CD4-positive, alpha-beta T cell treated with Interferon alpha-2 for 1 hour (primary cell): ENCODE measurements around the gene TNIP1.
A peak's percentile ranks its signal among the peaks of the same experiment; 100 is the strongest.

ENCODE experiments used
- DNase-seq, 2 donors: peaks; one replicate each; pipeline ENCODE4 v3.0.0-alpha.2; 2020 to 2022

Gene TNIP1

DNA sequence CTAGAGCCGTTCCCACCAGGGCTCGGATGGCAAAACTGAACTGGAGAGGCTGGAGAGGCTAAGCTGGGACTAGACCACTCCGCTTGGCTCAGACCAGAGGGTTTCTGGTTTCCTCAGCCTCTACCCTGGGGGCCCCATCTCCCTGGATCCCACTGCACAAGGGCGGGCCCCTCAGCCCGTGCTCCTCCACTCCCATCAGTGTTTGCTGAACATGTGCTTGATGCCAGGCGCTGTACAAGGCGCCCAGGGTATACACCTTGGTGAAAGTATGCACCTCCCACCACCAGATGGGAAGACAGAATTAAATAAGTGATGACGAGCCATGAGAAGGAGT lies 42.5 kb downstream of the TNIP1 start:
- DNase-seq = no peak

DNA sequence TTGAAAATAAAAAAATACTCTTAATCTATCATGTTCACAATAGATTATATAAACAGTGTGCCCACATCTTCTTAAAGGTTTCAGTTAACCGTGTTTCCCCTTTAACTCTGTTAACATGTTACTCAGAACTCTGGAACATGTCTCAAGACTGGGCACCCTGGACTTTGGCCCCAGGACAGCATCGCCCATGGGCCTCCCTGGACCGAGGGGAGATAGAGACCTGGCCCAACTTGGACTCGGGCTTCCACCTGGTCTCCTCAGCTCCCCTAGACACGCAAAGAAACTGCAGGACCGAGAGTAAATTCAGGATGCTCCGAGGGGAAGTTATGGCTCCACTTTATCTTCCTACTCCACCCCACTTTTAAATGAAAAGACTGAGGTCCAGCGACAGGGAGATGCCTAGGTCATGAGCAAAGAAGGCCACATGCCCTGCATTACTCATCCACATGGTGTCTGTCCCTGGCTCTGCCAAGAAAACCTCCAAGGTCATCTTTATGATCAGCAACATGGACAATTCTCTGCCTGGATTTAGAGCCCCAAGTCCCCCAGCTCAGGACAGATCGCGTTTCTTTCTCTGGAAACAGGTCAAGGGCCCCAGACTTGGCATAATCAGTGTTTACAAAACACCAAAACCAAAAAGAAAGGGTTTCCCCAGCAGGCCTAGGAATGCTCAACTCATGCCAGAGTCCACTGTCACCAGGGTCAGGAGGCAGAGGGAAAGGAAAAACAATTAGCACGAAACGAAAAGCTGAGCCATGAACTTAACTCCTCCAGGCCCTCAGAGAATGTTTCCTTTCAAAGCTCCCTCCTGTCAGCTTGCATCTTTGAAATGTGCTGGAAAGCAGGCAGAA lies 43.0 kb downstream of the TNIP1 start:
- DNase-seq = no peak

DNA sequence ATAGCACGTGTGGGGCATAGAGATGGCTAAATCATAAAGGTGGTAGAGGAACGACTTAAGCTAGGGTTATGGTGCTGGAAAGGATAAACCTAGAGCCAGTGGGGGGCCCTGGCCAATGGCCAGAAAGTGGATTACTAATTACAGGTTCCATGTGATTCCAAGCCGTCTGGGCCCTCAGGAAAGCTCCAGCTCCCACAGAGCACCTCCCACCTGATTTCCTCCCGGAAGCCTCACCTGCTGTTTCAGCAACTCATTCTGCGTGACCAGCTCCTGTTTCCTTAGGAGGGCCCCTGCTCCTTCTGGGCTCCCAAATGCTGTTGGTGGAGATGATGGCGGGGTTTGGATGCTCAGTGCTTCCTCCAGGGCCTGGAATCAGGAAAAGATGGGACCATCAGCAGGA lies 44.3 kb downstream of the TNIP1 start:
- DNase-seq = no peak

DNA sequence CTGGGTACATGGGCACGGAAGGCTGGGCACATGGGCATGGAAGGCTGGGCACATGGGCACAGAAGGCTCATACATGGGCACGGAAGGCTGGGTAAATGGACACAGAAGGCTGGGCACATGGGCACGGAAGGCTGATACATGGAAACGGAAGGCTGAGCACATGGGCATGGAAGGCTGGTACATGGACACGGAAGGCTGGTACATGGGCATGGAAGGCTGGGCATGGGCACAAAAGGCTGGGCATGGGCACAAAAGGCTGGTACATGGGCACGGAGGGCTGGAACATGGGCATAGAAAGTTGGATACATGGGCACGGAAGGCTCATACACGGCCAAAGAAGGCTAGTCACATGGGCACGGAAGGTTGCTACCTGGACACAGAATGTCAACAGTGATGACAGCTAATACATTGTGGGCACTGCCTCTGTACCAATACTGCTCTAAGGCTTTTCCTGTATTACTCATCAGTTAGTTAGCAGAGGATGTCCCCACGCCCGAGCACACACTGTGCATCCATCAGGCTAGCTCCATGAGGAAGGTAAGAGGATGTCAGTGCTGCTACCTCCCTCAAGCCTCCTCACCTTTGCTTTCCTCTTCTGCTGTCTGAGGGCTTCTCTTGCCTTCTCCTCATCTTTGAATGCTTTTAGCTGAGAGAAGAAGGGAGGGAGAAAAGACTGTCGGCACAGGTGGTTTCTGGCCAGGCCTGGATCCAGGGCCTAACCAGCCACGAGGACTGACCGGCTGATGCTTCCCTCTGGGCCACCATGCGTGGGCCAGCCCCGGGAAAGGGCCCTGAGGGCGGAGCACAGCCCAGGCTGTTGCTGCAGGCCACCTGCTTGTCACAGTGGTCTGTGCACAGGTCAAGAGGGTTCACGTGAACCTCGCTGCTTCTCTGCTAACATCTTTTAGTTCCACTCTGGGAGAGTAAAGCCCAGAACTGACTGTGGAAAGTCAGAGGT lies 46.1 kb downstream of the TNIP1 start:
- no peak for DNase-seq

DNA sequence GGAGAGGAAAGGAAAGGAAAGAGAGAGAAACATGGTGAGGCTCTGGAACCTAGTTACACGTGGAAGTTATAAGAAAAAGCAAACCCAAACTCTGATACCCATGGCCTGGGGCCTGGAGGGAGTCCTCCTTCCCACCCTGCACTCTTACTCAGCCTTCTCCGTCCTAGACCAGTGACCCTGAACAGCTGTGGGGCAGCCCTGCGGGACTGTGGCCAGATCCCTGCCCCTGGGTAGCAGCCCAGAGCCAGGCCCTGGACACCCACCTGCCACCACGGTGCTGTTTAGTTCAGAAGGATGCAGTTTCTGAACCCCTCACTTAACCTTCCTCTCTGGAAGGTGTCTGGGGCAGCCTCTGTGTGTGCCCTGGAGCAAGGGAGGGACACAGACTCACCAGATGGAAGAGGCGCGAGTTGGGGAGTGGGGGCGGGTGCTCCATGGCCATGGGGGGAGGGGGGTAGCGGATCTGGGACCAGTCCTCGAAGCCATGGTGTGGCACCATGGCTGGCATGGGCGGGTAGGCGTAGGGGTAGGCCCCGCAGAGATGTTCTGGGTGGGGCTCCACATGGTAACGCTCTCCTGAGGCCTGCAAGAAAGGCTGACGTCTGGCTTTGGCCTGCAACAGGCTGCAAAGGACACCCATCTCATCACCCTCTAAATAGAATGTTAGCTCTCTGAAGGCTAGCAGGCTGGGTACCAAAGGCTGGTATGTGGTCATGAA lies 47.5 kb downstream of the TNIP1 start:
- no peak for DNase-seq

DNA sequence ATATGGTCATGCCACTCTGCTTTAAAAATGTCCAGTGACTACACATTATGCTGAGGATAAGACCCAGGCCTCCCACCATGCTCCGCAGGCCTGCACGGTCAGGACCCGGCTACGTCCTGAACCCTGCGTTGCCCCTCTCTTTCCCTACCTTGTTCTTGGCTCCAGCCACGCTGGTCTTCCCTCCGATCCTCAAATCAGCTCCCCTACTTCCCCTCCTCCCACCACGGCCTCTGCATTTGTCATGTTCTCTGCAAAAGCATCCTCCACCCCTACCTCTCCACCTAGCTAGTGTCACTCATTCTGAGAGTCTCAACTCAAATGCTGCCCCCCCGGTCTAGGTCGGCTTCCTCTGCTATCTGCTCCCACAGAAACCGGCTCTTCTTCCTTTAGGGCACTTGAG lies 49.3 kb downstream of the TNIP1 start:
- no peak for DNase-seq

DNA sequence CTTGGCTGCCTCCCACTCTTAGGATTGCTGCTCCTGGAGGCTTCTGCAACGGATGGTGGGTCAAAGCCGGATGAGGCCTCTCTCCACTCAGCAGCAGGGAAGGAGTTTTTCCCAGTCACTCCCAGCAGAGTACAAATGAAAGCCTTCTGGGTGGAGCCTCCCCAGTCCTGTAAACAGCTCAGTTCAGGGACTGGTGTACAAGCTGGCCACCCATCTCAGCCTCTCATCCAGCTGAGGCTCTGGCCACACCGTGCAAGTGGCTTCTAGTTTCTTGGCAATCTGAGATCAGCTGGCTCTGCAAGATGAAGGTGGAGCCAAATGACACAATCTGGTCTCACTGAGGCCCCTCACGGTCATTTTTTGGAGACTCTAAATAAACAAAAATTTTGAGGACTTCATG lies 50.5 kb downstream of the TNIP1 start:
- no peak for DNase-seq

DNA sequence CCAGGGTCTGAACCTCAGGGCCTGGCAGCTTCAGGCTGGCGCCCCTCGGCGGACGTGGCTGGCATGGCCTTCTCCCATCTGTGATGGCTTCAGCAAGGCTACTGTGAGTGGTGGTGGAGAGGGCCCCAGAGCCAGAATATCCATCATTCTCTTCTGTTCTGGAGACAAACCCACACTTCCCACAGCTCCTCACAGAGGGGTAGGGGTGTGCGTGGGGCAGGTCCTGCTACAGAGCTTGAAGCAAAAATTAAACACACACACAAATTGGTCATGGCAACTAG lies 50.8 kb downstream of the TNIP1 start:
- no peak for DNase-seq

DNA sequence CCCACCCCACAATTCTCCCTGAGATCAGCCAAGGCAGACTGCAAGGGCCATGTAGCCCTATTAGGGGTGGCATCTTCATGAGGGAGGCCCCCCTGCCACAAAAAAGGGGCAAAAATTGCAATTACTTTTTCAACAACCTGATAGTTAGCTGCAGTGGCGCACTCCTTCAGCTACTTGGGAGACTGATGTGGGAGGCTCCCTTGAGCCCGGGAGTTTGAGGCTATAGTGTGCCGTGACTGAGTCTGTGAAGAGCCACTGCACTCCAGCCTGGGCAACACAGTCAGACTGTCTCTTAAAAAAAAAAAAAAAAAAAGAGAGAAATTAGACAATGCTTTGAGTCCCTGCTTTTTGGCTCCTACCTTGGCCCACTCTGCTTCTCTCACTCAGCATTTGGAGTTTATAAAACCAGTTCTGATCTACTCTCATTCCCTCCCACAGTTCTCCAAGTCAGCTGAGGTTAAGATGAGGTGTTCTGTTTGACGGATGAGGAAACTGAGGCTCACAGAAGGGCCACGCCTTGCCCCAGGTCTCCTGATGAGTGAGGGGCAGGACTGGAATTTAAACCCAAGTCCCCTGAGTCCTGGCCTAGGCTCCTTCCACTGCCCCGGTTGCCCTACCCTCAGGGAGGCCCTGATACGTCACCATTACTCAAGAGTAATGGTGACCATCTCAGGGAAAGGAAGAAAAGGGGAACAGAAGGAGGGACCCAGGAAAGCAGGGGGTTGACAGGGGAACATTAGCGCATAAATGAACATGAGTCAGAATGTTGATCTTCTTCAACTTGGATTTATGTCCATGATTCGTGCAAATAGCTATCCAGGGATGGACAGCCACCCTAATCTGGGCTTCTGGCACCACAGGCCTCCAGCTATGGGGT lies 51.4 kb downstream of the TNIP1 start:
- DNase-seq = no peak

DNA sequence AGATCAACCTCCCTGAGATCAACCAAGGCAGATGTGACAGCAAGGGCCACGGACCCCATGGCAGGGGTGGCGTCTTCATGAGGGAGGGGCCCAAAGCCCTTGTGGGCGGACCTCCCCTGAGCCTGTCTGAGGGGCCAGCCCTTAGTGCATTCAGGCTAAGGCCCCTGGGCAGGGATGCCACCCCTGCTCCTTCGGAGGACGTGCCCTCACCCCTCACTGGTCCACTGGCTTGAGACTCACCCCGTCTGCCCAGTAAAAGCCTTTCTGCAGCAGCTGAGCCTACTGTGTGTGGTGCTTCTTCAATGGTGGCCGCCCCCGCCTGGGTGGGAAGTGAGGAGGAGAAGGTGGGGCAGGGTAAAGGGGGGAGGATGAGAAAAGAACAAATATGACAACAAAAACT lies 52.1 kb downstream of the TNIP1 start:
- DNase-seq = no peak

DNA sequence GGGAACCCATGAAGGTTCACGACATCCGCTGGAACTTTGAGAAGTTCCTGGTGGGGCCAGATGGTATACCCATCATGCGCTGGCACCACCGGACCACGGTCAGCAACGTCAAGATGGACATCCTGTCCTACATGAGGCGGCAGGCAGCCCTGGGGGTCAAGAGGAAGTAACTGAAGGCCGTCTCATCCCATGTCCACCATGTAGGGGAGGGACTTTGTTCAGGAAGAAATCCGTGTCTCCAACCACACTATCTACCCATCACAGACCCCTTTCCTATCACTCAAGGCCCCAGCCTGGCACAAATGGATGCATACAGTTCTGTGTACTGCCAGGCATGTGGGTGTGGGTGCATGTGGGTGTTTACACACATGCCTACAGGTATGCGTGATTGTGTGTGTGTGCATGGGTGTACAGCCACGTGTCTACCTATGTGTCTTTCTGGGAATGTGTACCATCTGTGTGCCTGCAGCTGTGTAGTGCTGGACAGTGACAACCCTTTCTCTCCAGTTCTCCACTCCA lies 52.8 kb downstream of the TNIP1 start:
- no peak for DNase-seq

DNA sequence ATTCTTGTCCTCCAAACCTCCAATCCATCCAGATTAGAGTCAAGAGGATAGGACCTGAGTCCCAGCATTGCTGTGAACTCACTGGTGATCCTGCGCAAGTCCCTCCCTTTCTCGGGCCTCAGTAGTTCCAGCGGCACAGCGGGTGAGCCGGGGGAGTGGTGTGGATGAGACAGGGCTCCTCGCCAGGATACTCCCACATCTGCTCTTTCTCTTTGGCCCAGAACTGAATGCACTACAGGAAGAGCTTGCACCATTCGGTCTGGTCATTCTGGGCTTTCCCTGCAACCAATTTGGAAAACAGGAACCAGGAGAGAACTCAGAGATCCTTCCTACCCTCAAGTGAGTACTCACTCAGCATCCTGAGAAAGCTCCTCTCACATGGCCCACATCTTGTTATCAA lies 54.2 kb downstream of the TNIP1 start:
- no peak for DNase-seq

DNA sequence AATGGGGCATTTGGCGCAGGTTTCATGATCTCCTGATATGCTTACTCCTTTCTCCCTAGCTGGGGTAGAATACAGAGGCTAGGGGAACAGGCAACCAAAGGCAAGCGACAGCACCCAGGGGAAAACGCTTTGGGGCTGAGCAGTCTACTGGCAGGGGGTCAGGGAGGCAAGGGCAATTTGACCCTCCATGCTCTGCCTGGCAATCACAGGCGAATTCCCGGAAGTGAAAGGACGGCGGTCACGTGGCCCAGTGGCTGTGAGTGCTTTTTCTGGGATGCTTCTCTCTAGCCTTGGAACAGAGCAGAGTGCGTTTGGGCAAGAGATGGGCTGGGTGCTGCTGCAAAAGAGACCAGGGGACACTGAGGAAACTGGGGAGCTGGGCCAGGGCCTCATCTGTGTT lies 54.7 kb downstream of the TNIP1 start:
- DNase-seq = no peak

DNA sequence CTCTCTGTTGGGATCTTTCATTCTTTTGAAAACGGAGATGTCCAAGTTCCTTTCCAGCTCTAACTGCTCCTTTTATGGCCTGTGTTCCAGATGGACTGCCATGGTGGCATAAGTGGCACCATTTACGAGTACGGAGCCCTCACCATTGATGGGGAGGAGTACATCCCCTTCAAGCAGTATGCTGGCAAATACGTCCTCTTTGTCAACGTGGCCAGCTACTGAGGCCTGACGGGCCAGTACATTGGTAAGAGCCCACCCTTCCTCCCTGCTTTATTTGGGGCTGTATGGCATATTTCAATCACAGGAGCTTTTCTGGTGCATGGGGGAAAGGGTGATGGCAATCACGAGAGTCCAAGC lies 55.6 kb downstream of the TNIP1 start:
- DNase-seq = no peak

DNA sequence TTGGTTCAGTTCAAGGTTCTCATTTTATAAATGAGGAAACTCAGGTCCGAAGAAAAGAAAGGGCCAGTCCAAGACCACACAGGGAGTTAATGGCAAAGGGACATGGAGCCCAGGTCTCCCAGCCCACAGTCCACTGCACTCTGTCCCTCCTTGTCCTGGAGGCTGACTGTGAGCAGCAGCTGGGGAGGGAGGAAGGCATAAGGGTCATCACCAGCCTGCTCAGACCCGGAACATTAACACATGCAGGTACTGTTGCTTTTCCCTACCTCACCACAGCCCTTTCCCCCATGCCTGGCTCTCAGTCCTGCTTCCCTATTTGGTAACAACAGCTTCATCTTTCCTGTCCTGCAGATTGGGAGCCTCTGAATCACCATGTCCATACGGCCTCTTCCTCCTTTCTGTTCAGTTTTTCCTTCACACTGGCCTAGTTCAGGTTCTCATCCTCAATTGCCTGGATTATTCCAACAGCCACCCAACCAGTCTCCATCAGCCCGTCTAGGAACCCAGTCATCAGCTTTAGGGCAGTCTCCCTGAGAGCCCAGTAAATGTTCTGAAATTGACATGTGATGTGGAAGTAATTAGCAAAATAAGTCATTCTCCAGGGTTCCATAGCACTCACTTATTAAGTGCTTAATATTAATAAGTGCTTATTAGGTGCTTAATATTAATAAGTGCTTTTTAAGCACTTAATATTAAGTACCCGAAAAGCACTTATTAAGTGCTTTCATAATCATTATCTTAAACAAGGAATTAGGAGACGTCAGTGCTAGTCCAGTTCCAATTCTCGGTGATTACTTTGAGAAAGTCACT lies 56.2 kb downstream of the TNIP1 start:
- no peak for DNase-seq

DNA sequence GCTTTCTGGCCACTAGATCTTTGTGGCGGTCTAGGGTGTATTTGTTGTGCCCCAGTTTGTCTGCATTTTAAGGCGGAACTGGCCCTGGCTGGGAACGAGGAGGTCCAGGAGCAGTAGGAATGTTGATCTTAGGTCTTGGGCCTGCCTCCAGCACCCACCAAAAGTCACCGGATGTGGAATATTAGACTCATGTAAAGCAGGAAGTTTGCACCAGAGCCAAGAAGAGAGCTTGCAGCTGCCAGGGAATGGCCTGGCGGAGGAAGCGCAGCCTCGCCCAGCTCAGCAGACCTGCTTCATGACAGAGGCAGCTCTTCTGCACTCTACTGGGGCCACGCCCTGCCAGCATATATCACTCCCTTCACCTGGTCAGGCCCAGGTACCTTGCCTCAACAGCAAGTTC lies 57.2 kb downstream of the TNIP1 start:
- DNase-seq = no peak

DNA sequence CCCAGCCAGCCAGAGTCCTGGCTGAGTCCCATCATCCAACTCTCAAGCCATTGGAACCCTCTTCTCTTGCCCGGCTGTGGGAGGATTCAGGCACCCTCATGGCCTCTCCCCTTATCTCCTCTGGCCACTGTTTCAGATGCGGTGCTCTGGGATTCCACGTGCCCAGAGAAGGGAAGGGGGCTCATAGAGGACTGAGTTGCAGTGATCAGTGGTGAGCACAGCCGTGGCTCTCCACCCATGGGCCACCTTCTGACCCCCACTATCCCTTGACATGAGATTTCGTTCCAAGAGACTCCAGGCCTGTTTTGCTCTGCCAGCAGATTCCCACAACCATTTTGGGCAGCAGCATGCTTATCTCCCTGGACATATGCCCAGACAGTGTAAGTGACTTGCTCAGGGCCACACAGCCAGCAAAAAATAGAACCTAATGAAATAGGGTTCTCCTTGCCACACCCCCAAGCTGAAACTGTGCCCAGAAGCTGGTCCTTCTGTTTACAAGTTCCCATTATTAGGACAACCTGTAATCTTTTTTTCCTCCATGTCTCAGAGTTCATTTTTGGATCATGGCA lies 57.7 kb downstream of the TNIP1 start:
- no peak for DNase-seq

DNA sequence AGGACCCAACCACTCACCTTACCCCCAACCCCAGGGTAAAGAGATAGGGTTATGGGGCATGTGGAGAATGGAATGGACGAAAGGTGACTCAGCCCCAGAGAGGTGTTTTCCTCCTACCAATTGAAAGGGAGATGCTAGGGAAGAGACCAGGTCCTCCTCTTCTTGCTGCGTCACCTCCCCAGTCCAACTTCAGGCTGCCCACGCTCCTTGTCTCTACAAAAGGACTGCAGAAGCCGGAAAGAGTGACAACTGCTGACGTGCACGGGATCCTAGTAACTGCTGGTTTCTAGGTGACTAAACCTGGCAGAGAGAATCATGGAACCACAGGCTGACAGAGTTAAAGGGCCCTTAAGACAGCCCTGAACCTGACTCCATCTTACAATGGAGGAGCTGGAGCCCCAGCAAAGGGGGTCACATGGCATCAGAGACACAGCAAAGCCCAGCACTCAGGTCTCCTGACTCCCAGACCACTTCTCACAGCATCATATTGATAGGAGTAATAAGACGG lies 58.3 kb downstream of the TNIP1 start:
- no peak for DNase-seq

DNA sequence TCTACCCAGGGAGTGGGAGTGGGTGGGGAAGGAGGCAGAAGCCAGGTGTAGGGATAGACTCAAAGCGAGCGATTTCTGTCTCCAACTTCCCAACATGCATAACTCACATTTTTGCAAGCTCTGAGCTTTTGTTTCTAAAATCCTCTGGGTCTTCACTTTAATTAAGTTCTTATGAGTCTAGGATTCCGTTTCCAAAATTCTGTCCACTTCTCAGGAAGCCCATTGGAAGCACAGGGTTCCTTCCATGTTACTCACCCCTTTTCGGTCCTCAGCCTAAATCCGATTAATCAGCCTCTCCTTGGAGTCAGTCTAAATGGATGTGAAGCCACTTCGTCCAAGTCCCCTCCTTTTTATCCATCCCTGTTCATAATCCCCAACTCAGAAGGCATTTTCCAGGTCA lies 59.1 kb downstream of the TNIP1 start:
- no peak for DNase-seq

DNA sequence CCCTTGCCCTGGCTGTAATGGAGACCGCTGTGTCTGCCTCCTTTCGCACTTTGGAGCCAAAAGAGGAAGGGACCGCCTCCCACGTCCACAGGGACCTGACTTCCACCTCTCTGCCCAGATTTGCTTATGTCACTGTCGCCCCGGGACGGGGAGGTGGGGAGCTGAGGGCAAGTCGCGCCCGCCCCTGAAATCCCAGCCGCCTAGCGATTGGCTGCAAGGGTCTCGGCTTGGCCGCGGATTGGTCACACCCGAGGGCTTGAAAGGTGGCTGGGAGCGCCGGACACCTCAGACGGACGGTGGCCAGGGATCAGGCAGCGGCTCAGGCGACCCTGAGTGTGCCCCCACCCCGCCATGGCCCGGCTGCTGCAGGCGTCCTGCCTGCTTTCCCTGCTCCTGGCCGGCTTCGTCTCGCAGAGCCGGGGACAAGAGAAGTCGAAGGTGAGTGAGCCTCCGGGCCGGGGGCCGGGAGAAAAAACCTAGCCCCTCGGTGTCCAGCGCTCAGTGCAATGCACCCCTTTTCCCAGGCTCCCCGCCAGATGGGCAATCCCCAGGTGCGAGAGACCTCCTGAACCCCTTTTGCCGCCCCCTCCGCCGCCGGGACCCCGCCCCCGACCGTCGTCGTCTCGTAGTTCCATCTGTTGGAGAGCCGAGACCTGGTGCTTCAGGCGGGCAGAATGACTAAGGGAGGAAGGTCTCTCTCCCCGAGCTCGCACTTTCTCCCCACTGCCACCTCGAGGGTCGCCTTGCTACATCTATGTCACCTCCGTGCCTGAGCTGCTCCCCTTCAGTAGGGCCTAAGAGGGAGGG lies 60.3 kb downstream of the TNIP1 start, which contains the start of gene GPX3:
Gene GPX3, plus strand, starts transcription at position 288 of the 807 bp plus-strand sequence. Its CDS starts 64 bp downstream, at position 352.
- peak; percentile 42 to 65 for DNase-seq
